H1 (cell line): Measurements from ENCODE around the gene DKC1. TPM values are rescaled to one million over a fixed set of nuclear protein-coding genes. Genes with fewer than 3 reads are reported as not detected.

ENCODE experiments used
- CTCF ChIA-PET: fragments of 300-600 bp; sonication (Branson Sonifier 250); formaldehyde crosslinking; loops from one replicate; lab custom pipeline; 2021; ENCODE audit not compliant: partially characterized antibody; lab: Charles Lee
- POLR2A ChIA-PET: fragments of 300-600 bp; sonication (Branson Sonifier 250); formaldehyde crosslinking; loops from one replicate; lab custom pipeline; 2021; ENCODE audit warnings: inconsistent platforms; ENCODE audit not compliant: partially characterized antibody; lab: Charles Lee
- DNase-seq, 2 experiments: peaks; one replicate each; pipeline versions ENCODE4 v3.0.0 to v3.0.0-alpha.2; 2010 to 2022; ENCODE audit warnings: low spot score in 2 of 2, low read depth in 1 of 2, mixed read lengths in 1 of 2
- FAIRE-seq: peaks from 2 replicates; lab custom pipeline; 2011; peaks lifted over from hg19 to GRCh38; lab: Jason Lieb, UNC
- H2AFZ ChIP-seq: 2 replicates; pipeline ENCODE4 v1.8.1; 2012; ENCODE audit warnings: low read length, inconsistent platforms
- H2AK5ac ChIP-seq: 2 replicates; pipeline ENCODE4 v1.6.1; 2013; ENCODE audit warnings: low read depth, low read length
- H2BK120ac ChIP-seq: replicated peaks from 2 replicates; pipeline ENCODE3; 2013; ENCODE audit warnings: low read depth, low read length, inconsistent platforms
- H2BK12ac ChIP-seq: 2 replicates; pipeline ENCODE4 v1.6.1; 2013; ENCODE audit warnings: low read depth, low read length
- H2BK15ac ChIP-seq: 2 replicates; pipeline ENCODE4 v1.6.1; 2013; ENCODE audit warnings: low read length
- H2BK20ac ChIP-seq: 2 replicates; pipeline ENCODE4 v1.6.1; 2013; ENCODE audit warnings: low read length
- H2BK5ac ChIP-seq: 2 replicates; pipeline ENCODE4 v1.6.1; 2013; ENCODE audit warnings: low read depth, low read length
- H3K14ac ChIP-seq: 2 replicates; pipeline ENCODE4 v1.6.1; 2013; ENCODE audit warnings: inconsistent platforms; ENCODE audit not compliant: insufficient read length
- H3K18ac ChIP-seq: 2 replicates; pipeline ENCODE4 v1.6.1; 2013; ENCODE audit warnings: low read length; ENCODE audit errors: extremely low read depth
- H3K23ac ChIP-seq: 2 replicates; pipeline ENCODE4 v1.6.1; 2013; ENCODE audit warnings: inconsistent platforms; ENCODE audit not compliant: insufficient read length
- H3K23me2 ChIP-seq: 2 replicates; pipeline ENCODE4 v1.6.1; 2013; ENCODE audit warnings: low read depth, low read length
- H3K27ac ChIP-seq: 2 replicates; pipeline ENCODE4 v1.6.1; 2011; ENCODE audit warnings: low read depth, low read length, inconsistent platforms
- H3K27me3 ChIP-seq, 4 experiments: replicated peaks in 1 of 4; 1 replicate in 1 of 4; 2 replicates in 3 of 4; pipeline versions ENCODE4 v1.6.1 to v1.8.1; 2011 to 2013; ENCODE audit warnings: low read length in 3 of 4, mild to moderate bottlenecking in 3 of 4, inconsistent platforms in 2 of 4, mixed read lengths in 2 of 4, moderate library complexity in 1 of 4; ENCODE audit not compliant: control insufficient read depth in 3 of 4, insufficient read depth in 3 of 4; ENCODE audit errors: extremely low read depth in 1 of 4
- H3K36me3 ChIP-seq, 4 experiments: 2 replicates each; pipeline versions ENCODE4 v1.6.1 to v1.8.1; 2011 to 2013; ENCODE audit warnings: mild to moderate bottlenecking in 4 of 4, low read length in 3 of 4, moderate library complexity in 2 of 4, control low read depth in 1 of 4, inconsistent platforms in 1 of 4; ENCODE audit not compliant: insufficient read depth in 4 of 4, control insufficient read depth in 2 of 4
- H3K4ac ChIP-seq: replicated peaks from 2 replicates; pipeline ENCODE3; 2013; ENCODE audit warnings: low read length, low read depth, mixed read lengths, inconsistent platforms; ENCODE audit not compliant: insufficient read length
- H3K4me1 ChIP-seq, 4 experiments: replicated peaks in 1 of 4; 1 replicate in 1 of 4; 2 replicates in 3 of 4; pipeline versions ENCODE4 v1.6.1 to v1.8.1; 2011 to 2013; ENCODE audit warnings: low read length in 3 of 4, inconsistent platforms in 2 of 4, mixed read lengths in 1 of 4; ENCODE audit not compliant: insufficient read depth in 4 of 4, control insufficient read depth in 3 of 4
- H3K4me2 ChIP-seq, 2 experiments: 2 replicates each; pipeline versions ENCODE4 v1.6.1 to v1.8.1; 2011 to 2013; ENCODE audit warnings: low read depth in 2 of 2, low read length in 2 of 2, control low read depth in 1 of 2, inconsistent platforms in 1 of 2, mild to moderate bottlenecking in 1 of 2; ENCODE audit not compliant: insufficient read depth in 1 of 2
- H3K4me3 ChIP-seq, 4 experiments: fragments of 200-600, 300-600 bp in 1 of 4; sonication (generic), shearing (Covaris generic), sonication (Bioruptor Twin) in 1 of 4; 2 replicates each; pipeline versions ENCODE4 v1.5.1 to v1.8.1; 2011 to 2016; ENCODE audit warnings: low read length in 4 of 4, low read depth in 3 of 4, control low read depth in 2 of 4, inconsistent platforms in 2 of 4, mild to moderate bottlenecking in 2 of 4, mixed read lengths in 1 of 4, moderate library complexity in 1 of 4; ENCODE audit not compliant: insufficient read depth in 2 of 4; ENCODE audit errors: extremely low read depth in 1 of 4
- H3K56ac ChIP-seq: replicated peaks from 2 replicates; pipeline ENCODE3; 2013; ENCODE audit warnings: low read depth, mild to moderate bottlenecking, mixed read lengths, low read length, inconsistent platforms; ENCODE audit not compliant: insufficient read length
- H3K79me1 ChIP-seq: 2 replicates; pipeline ENCODE4 v1.6.1; 2013; ENCODE audit warnings: low read depth, low read length, control low read depth
- H3K79me2 ChIP-seq, 2 experiments: 2 replicates each; pipeline versions ENCODE4 v1.6.1 to v1.8.1; 2012 to 2013; ENCODE audit warnings: low read length in 2 of 2, mild to moderate bottlenecking in 2 of 2, inconsistent platforms in 1 of 2; ENCODE audit not compliant: insufficient read depth in 2 of 2, control insufficient read depth in 1 of 2
- H3K9ac ChIP-seq, 4 experiments: replicated peaks in 1 of 4; 1 replicate in 1 of 4; 2 replicates in 3 of 4; pipeline versions ENCODE4 v1.6.1 to v1.8.1; 2011 to 2013; ENCODE audit warnings: low read depth in 3 of 4, low read length in 3 of 4, control low read depth in 2 of 4, mild to moderate bottlenecking in 2 of 4, moderate library complexity in 2 of 4, inconsistent platforms in 1 of 4; ENCODE audit errors: extremely low read depth in 1 of 4
- H3K9me3 ChIP-seq, 2 experiments: 2 replicates each; pipeline versions ENCODE4 v1.6.1 to v1.8.1; 2012 to 2013; ENCODE audit warnings: mild to moderate bottlenecking in 2 of 2, moderate library complexity in 2 of 2, control low read depth in 1 of 2, inconsistent platforms in 1 of 2, low read depth in 1 of 2, low read length in 1 of 2, mixed read lengths in 1 of 2; ENCODE audit not compliant: insufficient read depth in 2 of 2
- H4K20me1 ChIP-seq, 2 experiments: replicated peaks in 1 of 2; 2 replicates each; pipeline versions ENCODE3 to v1.8.1; 2011 to 2013; ENCODE audit warnings: inconsistent platforms in 2 of 2, low read length in 2 of 2, mild to moderate bottlenecking in 1 of 2; ENCODE audit not compliant: insufficient read depth in 2 of 2, control insufficient read depth in 1 of 2
- H4K5ac ChIP-seq: 2 replicates; pipeline ENCODE4 v1.6.1; 2013; ENCODE audit warnings: low read length, low read depth, mixed read lengths, inconsistent platforms; ENCODE audit not compliant: insufficient read length
- H4K8ac ChIP-seq: 2 replicates; pipeline ENCODE4 v1.8.0; 2013; ENCODE audit warnings: mild to moderate bottlenecking, moderate library complexity, low read length, inconsistent platforms; ENCODE audit not compliant: insufficient read depth; ENCODE audit errors: extremely low read depth
- H4K91ac ChIP-seq: replicated peaks from 2 replicates; pipeline ENCODE3; 2013; ENCODE audit warnings: low read length, mixed read lengths, inconsistent platforms; ENCODE audit not compliant: insufficient read length
- ASH2L ChIP-seq: fragments of 200-600, 300-600 bp; sonication (generic); IDR thresholded peaks from one replicate; pipeline ENCODE4 v1.7.1; 2017; ENCODE audit warnings: low read length
- ATF2 ChIP-seq: IDR thresholded peaks from 2 replicates; pipeline ENCODE4 v1.6.1; 2012; ENCODE audit warnings: low read length, inconsistent platforms
- BRCA1 ChIP-seq: IDR thresholded peaks from 2 replicates; pipeline ENCODE4 v1.6.1; 2012; ENCODE audit warnings: low read depth, low read length, improper control_type of control experiment
- CTBP2 ChIP-seq: IDR thresholded peaks from 2 replicates; pipeline ENCODE4 v1.7.0; 2011; ENCODE audit warnings: borderline replicate concordance, mild to moderate bottlenecking, moderate library complexity, mixed read lengths, low read length; ENCODE audit not compliant: insufficient read depth, insufficient read length
- FOSL1 ChIP-seq: IDR thresholded peaks from 2 replicates; pipeline ENCODE4 v1.6.1; 2011; ENCODE audit warnings: mild to moderate bottlenecking, low read depth, low read length, moderate library complexity; ENCODE audit not compliant: insufficient read depth
- HDAC6 ChIP-seq: IDR thresholded peaks from one replicate; pipeline ENCODE4 v1.7.1; 2012; ENCODE audit warnings: low read depth, mild to moderate bottlenecking, inconsistent platforms, low read length, moderate library complexity
- RFX5 ChIP-seq: IDR thresholded peaks from 2 replicates; pipeline ENCODE4 v1.6.1; 2011; ENCODE audit warnings: low read depth, low read length, improper control_type of control experiment, borderline replicate concordance
- SIRT6 ChIP-seq: IDR thresholded peaks from one replicate; pipeline ENCODE4 v1.7.1; 2012; ENCODE audit warnings: low read length, inconsistent platforms
- SP2 ChIP-seq: IDR thresholded peaks from 2 replicates; pipeline ENCODE4 v1.6.1; 2012; ENCODE audit warnings: mild to moderate bottlenecking, low read length, inconsistent platforms
- SRF ChIP-seq: IDR thresholded peaks from 2 replicates; pipeline ENCODE4 v1.6.1; 2011; ENCODE audit warnings: mild to moderate bottlenecking, low read depth, low read length, moderate library complexity
- TCF12 ChIP-seq: IDR thresholded peaks from 2 replicates; pipeline ENCODE4 v1.6.1; 2011; ENCODE audit warnings: low read depth, mild to moderate bottlenecking, low read length
- TEAD4 ChIP-seq: IDR thresholded peaks from 2 replicates; pipeline ENCODE4 v1.6.1; 2012; ENCODE audit warnings: low read depth, low read length, inconsistent platforms, mixed read lengths
- WGBS, 2 experiments: shearing (Covaris generic) in 1 of 2; methylation state at CpG; one replicate each; pipeline versions ENCODE4 v1.1.6 to v1.1.7; 2013 to 2015; ENCODE audit warnings: low lambda C conversion rate in 2 of 2, mixed read lengths in 2 of 2, inconsistent platforms in 1 of 2, low coverage in 1 of 2, missing lambda C conversion rate in 1 of 2; ENCODE audit not compliant: insufficient replicate concordance in 2 of 2, insufficient coverage in 1 of 2, insufficient read length in 1 of 2; ENCODE audit errors: extremely low coverage in 1 of 2, missing lambda C conversion rate in 1 of 2; 5-methylcytosine and 5-hydroxymethylcytosine counted together
- polyA plus RNA-seq, 7 experiments: library from polyadenylated mRNA; depleted of rRNA in 3 of 7; stranded (reverse) in 5 of 7; unstranded in 2 of 7; fragments of >200 nt in 5 of 7; fragments of 200-250 nt in 2 of 7; gene quantifications; 1 replicate in 5 of 7; 2 replicates in 1 of 7; 4 replicates in 1 of 7; pipeline versions ENCODE4 v1.2.1 to v1.2.3, GENCODE V29; 2011 to 2013; ENCODE audit warnings: missing spikeins in 2 of 7, mixed read lengths in 2 of 7
- total RNA-seq: library from RNA; stranded (reverse); fragmentation: NEBNext Ultra II Directional; extraction: Animal tissue kit (Norgen Biotek cat#: 25700); gene quantifications from 2 replicates; pipeline ENCODE4 v1.2.1, GENCODE V29; 2021
- TF ChIP-seq, protein P1 (sequence below): IDR thresholded peaks from 2 replicates; pipeline ENCODE4 v1.6.1; 2012; ENCODE audit warnings: inconsistent platforms

DKC1 gene
- total and polyA plus RNA-seq, 2 of the 8 experiments (the other 6 are each of a cell fraction or from before 2014, with no cell fraction given) = 65.6 to 143 TPM

DNA sequence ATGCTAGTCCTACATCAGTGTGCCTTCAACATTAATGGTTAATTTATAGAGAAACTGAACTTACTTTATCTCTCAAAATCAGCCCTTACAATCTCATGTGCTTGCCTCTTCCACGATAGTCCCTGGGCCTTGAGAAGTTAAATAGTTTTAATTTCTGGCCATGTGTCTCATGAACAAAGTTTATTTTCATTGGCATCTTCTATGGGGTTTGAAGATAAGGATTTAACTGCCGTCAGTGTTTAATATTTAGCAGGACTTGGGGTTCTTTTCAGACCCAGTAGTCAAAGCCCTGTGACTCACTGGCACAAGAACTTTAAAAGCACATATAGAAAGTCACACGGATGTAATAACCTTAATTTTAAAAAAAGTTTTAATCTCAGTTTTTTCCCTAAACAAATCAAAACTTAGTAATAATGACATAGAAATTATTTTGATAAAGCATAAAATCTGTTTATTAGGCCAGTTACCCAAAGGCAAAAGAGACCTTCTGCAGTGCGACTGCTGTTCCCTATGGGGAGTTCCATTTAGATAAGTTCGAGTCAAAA, 52.7 kb downstream of the DKC1 start:
- no peaks in the 10 kb centered on the region for H3K27me3 ChIP-seq
- no peak overlapping the region for H3K56ac ChIP-seq
- no peaks in the 10 kb centered on the region for H3K23me2 ChIP-seq
- no peak overlapping the region for H3K18ac ChIP-seq
- no peak overlapping the region for H4K91ac ChIP-seq
- H3K4me1 ChIP-seq = peaks cover 0 to 7% (median 1%) of the 10 kb centered on the region in 4 experiments; a peak in 2 of 7 replicates
- H2BK15ac ChIP-seq = no peak overlapping the region
- ChIA-PET POLR2A (no interaction called here), CTCF (no interaction called here)
- no peak overlapping the region for H4K8ac ChIP-seq
- no peak for FAIRE-seq
- WGBS, 2 experiments = 92% methylated on average over 5 of the region's 5 CpGs; no CpG with 5 or more reads in 1 of the 2 experiments
- H3K4me3 ChIP-seq = no peak overlapping the region
- no peak overlapping the region for H3K14ac ChIP-seq
- H3K27ac ChIP-seq = no peak overlapping the region
- no peak overlapping the region for H2BK120ac ChIP-seq
- H3K9ac ChIP-seq = no peak overlapping the region
- H3K79me2 ChIP-seq = no peaks in the 10 kb centered on the region
- H3K79me1 ChIP-seq = no peaks in the 10 kb centered on the region
- H4K20me1 ChIP-seq = no peaks in the 10 kb centered on the region
- H3K23ac ChIP-seq = no peak overlapping the region
- H3K4ac ChIP-seq = no peak overlapping the region
- no peak for DNase-seq
- H4K5ac ChIP-seq = no peak overlapping the region
- no peak overlapping the region for H2AK5ac ChIP-seq
- peaks cover 0 to 2% (median 0%) of the 10 kb centered on the region in 4 experiments; a peak in 1 of 8 replicates for H3K36me3 ChIP-seq
- H3K9me3 ChIP-seq = peaks cover 0 to 4% of the 10 kb centered on the region in 2 experiments; a peak in 2 of 4 replicates
- H2BK12ac ChIP-seq = no peak overlapping the region
- no peak overlapping the region for H2BK5ac ChIP-seq
- H2BK20ac ChIP-seq = no peak overlapping the region
- H3K4me2 ChIP-seq = no peak overlapping the region
- no peak overlapping the region for H2AFZ ChIP-seq
- TF ChIP-seq BRCA1 (no peak), SIRT6 (no peak), SRF (no peak), TCF12 (no peak), HDAC6 (no peak), ATF2 (no peak), SP2 (no peak), RFX5 (no peak), TEAD4 (no peak), FOSL1 (no peak), ASH2L (no peak), CTBP2 (no peak)
- TF ChIP-seq, protein P1, sequence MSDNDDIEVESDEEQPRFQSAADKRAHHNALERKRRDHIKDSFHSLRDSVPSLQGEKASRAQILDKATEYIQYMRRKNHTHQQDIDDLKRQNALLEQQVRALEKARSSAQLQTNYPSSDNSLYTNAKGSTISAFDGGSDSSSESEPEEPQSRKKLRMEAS = no peak
